K562 (cell line): Measurements from ENCODE around the gene ANXA4. TPM values are rescaled to one million over a fixed set of nuclear protein-coding genes. Genes with fewer than 3 reads are reported as not detected.
A peak's percentile ranks its signal among the peaks of the same experiment; 100 is the strongest.

Experiments
- ARID2 ChIP-seq: fragments of 450-650 bp; IDR thresholded peaks from 2 replicates; pipeline ENCODE4 v1.6.1; 2017; ENCODE audit warnings: antibody characterized with exemption, mild to moderate bottlenecking
- ATF7 ChIP-seq: fragments of 450-650 bp; IDR thresholded peaks from 2 replicates; pipeline ENCODE4 v1.7.1; 2014; ENCODE audit warnings: mild to moderate bottlenecking, moderate library complexity
- BCL6 ChIP-seq: fragments of 250-450 bp; sonication (Bioruptor Pico); IDR thresholded peaks from 2 replicates; pipeline ENCODE4 v1.4.0; 2020
- ETV5 ChIP-seq: sonication (generic); formaldehyde crosslinking; IDR thresholded peaks from 2 replicates; pipeline ENCODE4 v1.4.0; 2020; ENCODE audit warnings: low read depth, mild to moderate bottlenecking, missing genetic modification reagents
- ETV6 ChIP-seq, 3 experiments: fragments of 150-350 bp in 1 of 3; sonication (generic) in 1 of 3; formaldehyde crosslinking in 1 of 3; IDR thresholded peaks; 2 replicates each; pipeline versions ENCODE4 v1.6.1 to v1.8.0; 2014 to 2022; ENCODE audit warnings: borderline replicate concordance in 2 of 3, low read depth in 2 of 3, antibody characterized with exemption in 1 of 3, low read length in 1 of 3, mild to moderate bottlenecking in 1 of 3, missing genetic modification reagents in 1 of 3
- FOXK2 ChIP-seq, 2 experiments: fragments of 450-650 bp; IDR thresholded peaks in 1 of 2; conservative IDR thresholded peaks in 1 of 2; 2 replicates each; pipeline ENCODE4 v1.6.1; 2016; ENCODE audit warnings: low read depth in 2 of 2, mild to moderate bottlenecking in 1 of 2
- KLF13 ChIP-seq: fragments of 450-650 bp; IDR thresholded peaks from 2 replicates; pipeline ENCODE4 v1.6.1; 2016; ENCODE audit warnings: missing genetic modification characterization, low read depth, mild to moderate bottlenecking, missing compliant biosample characterization, moderate library complexity, borderline replicate concordance
- MCM3 ChIP-seq: fragments of 450-650 bp; IDR thresholded peaks from 2 replicates; pipeline ENCODE4 v1.6.1; 2016
- NFYB ChIP-seq: IDR thresholded peaks from 2 replicates; pipeline ENCODE4 v1.6.1; 2011; ENCODE audit warnings: mild to moderate bottlenecking, moderate library complexity; ENCODE audit not compliant: insufficient read length; ENCODE audit errors: extremely low read depth
- NR1H2 ChIP-seq: sonication (generic); formaldehyde crosslinking; IDR thresholded peaks from 2 replicates; pipeline ENCODE4 v1.4.0; 2020; ENCODE audit warnings: mild to moderate bottlenecking, missing genetic modification reagents
- PHB2 ChIP-seq: fragments of 450-650 bp; IDR thresholded peaks from 2 replicates; pipeline ENCODE4 v1.6.1; 2017; ENCODE audit warnings: low read depth
- PHF8 ChIP-seq: fragments of 200-600 bp; sonication (generic); IDR thresholded peaks from 2 replicates; pipeline ENCODE4 v1.6.1; 2012; ENCODE audit warnings: mixed run types, mild to moderate bottlenecking, inconsistent platforms, low read length, moderate library complexity, borderline replicate concordance
- POU5F1 ChIP-seq: fragments of 150-350 bp; IDR thresholded peaks from 2 replicates; pipeline ENCODE4 v1.6.1; 2014; ENCODE audit warnings: borderline replicate concordance, low read length, low read depth, mild to moderate bottlenecking; ENCODE audit not compliant: partially characterized antibody
- RHOXF2B ChIP-seq: fragments of 250-450 bp; sonication (Bioruptor Pico); conservative IDR thresholded peaks from 2 replicates; pipeline ENCODE4 v1.5.1; 2021
- SAFB2 ChIP-seq: fragments of 200-400 bp; formaldehyde crosslinking; IDR thresholded peaks from 2 replicates; pipeline ENCODE4 v1.6.1; 2018; ENCODE audit warnings: borderline replicate concordance, low read length, low read depth, moderate library complexity; ENCODE audit not compliant: severe bottlenecking
- SNIP1 ChIP-seq: fragments of 450-650 bp; IDR thresholded peaks from 2 replicates; pipeline ENCODE4 v1.7.1; 2017; ENCODE audit warnings: low read depth, mild to moderate bottlenecking
- STAG1 ChIP-seq: sonication (generic); formaldehyde crosslinking; IDR thresholded peaks from 2 replicates; pipeline ENCODE4 v1.5.0; 2020; ENCODE audit warnings: missing genetic modification reagents, borderline replicate concordance
- TBP ChIP-seq: optimal IDR thresholded peaks from 2 replicates; pipeline ENCODE3; 2011; ENCODE audit warnings: low read depth, low read length, improper control_type of control experiment
- THAP7 ChIP-seq: fragments of 250-450 bp; sonication (Bioruptor Pico); IDR thresholded peaks from 2 replicates; pipeline ENCODE4 v1.5.0; 2021
- TRIM25 ChIP-seq: fragments of 450-650 bp; IDR thresholded peaks from 2 replicates; pipeline ENCODE4 v1.7.0; 2016; ENCODE audit warnings: borderline replicate concordance
- UBTF ChIP-seq, 2 experiments: IDR thresholded peaks; 2 replicates each; pipeline ENCODE4 v1.6.1; 2012; ENCODE audit warnings: improper control_type of control experiment in 2 of 2, low read depth in 2 of 2, low read length in 2 of 2, borderline replicate concordance in 1 of 2
- ZC3H8 ChIP-seq: fragments of 450-650 bp; IDR thresholded peaks from 2 replicates; pipeline ENCODE4 v1.6.1; 2017
- ZNF253 ChIP-seq: fragments of 250-450 bp; sonication (Bioruptor Pico); conservative IDR thresholded peaks from 2 replicates; pipeline ENCODE4 v1.6.1; 2021; ENCODE audit warnings: mild to moderate bottlenecking
- ZSCAN29 ChIP-seq: fragments of 450-650 bp; IDR thresholded peaks from 2 replicates; pipeline ENCODE4 v1.6.1; 2017
- ZZZ3 ChIP-seq: fragments of 450-650 bp; IDR thresholded peaks from 2 replicates; pipeline ENCODE4 v1.6.1; 2016; ENCODE audit warnings: antibody characterized with exemption, mild to moderate bottlenecking, moderate library complexity
- polyA plus RNA-seq, 8 experiments: library from polyadenylated mRNA; depleted of rRNA in 4 of 8; stranded (reverse) in 5 of 8; unstranded in 3 of 8; fragments of >200 nt; fragmentation: Nextera tagmentation in 2 of 8; fragmentation: Illumina TruSeq in 1 of 8; extraction: Ambion mirVana in 2 of 8; extraction: Trizol in 1 of 8; gene quantifications; 2 replicates each; pipeline versions ENCODE4 v1.2.1 to v1.2.3, GENCODE V29; 2011 to 2014; ENCODE audit warnings: inconsistent platforms in 1 of 8, missing spikeins in 1 of 8
- total RNA-seq, 7 experiments: library from RNA; depleted of rRNA in 6 of 7; stranded (reverse); fragments of >200 nt in 6 of 7; fragmentation: Illumina TruSeq in 2 of 7; extraction: Trizol in 2 of 7; gene quantifications; 2 replicates each; pipeline versions ENCODE4 v1.2.1 to v1.2.3, GENCODE V29; 2011 to 2021; ENCODE audit warnings: low replicate concordance in 1 of 7

Gene ANXA4
- total and polyA plus RNA-seq, 9 of the 15 experiments (the other 6 are each of a cell fraction or from before 2014, with no cell fraction given): 3.4 to 13.6 (median 11.6) TPM

GRCh38 chr2:69829256-69830044 is 87.5 kb downstream of the ANXA4 start, which contains the start of gene GMCL1 (continued):
- TF ChIP-seq UBTF (IDR thresholded peaks at IDR 0.05; ENCODE audit: borderline replicate concordance in 1 of 2, low read depth in 2 of 2, low read length in 2 of 2) (0 out of 4 replicates have a peak, but pooled peaks of 1 of the 2 experiments have one; percentile 31), BCL6 (CRISPR knock-in tag) (no peak), RHOXF2B (CRISPR knock-in tag) (no peak), PHB2 (no peak), ETV6 (IDR thresholded peaks at IDR 0.05; ENCODE audit: borderline replicate concordance in 1 of 2, low read depth in 2 of 2, low read length in 1 of 2) (no peak), ETV6 (CRISPR knock-in tag; IDR thresholded peaks at IDR 0.05; ENCODE audit: borderline replicate concordance) (peak; percentile 86; the same call in 1 of the 2 replicates), FOXK2 (conservative IDR thresholded peaks at IDR 0.05 in 1 of 2, IDR thresholded peaks at IDR 0.05 in 1 of 2; ENCODE audit: low read depth in 2 of 2) (peak; percentile 90 to 91), MCM3 (no peak), POU5F1 (peak; percentile 37), NFYB (no peak), SNIP1 (no peak), ARID2 (no peak), TRIM25 (no peak), STAG1 (CRISPR knock-in tag) (no peak), TBP (peak; percentile 78), PHF8 (peak; percentile 89), ZC3H8 (no peak), ATF7 (peak; percentile 87), ZNF253 (CRISPR knock-in tag) (no peak), NR1H2 (CRISPR knock-in tag) (0 out of 2 replicates have a peak, but pooled peaks have one; percentile 37), ZZZ3 (no peak), KLF13 (tag) (peak; percentile 94; the same call in 1 of the 2 replicates), SAFB2 (no peak), THAP7 (CRISPR knock-in tag) (no peak), ETV5 (0 out of 2 replicates have a peak, but pooled peaks have one; percentile 26), ZSCAN29 (peak; percentile 63; the same call in 1 of the 2 replicates)
